ES-I3 (cell line): ENCODE results near the gene SFMBT1.
"Not testable (repeated sequence)": the region's sequence is repeated elsewhere in the genome, so short reads cannot be mapped to it uniquely, and the experiment has no call there.

ENCODE experiments used
- H3K36me3 ChIP-seq: 2 replicates; pipeline ENCODE4 v1.6.1; 2013; ENCODE audit warnings: mild to moderate bottlenecking, low read length, control low read depth, moderate library complexity; ENCODE audit not compliant: insufficient read depth
- H3K4me1 ChIP-seq: 2 replicates; pipeline ENCODE4 v1.6.1; 2013; ENCODE audit warnings: mild to moderate bottlenecking, control low read depth, low read length; ENCODE audit not compliant: insufficient read depth
- H3K9ac ChIP-seq: 2 replicates; pipeline ENCODE4 v1.6.1; 2013; ENCODE audit warnings: low read depth, mild to moderate bottlenecking, low read length, moderate library complexity
- H3K9me3 ChIP-seq: 2 replicates; pipeline ENCODE4 v1.6.1; 2013; ENCODE audit warnings: mild to moderate bottlenecking, low read length, moderate library complexity; ENCODE audit not compliant: control insufficient read depth, insufficient read depth

The SFMBT1 gene

GRCh38 chr3:53035825-53036619 lies 9.9 kb downstream of the SFMBT1 start:
- Histone ChIP-seq H3K36me3 (no peaks in the 10 kb centered on the region), H3K4me1 (peaks cover 10% of the 10 kb centered on the region), H3K9ac (no peak overlapping the region), H3K9me3 (no peaks in the 10 kb centered on the region)

GRCh38 chr3:53035018-53035417 lies 10.9 kb downstream of the SFMBT1 start:
- H3K9me3 ChIP-seq, H3K36me3 ChIP-seq, H3K9ac ChIP-seq: not testable (repeated sequence)
- peaks cover 16% of the 10 kb centered on the region for H3K4me1 ChIP-seq

GRCh38 chr3:53034411-53034810 lies 11.5 kb downstream of the SFMBT1 start:
- H3K36me3 ChIP-seq, H3K9me3 ChIP-seq, H3K9ac ChIP-seq: not testable (repeated sequence)
- peaks cover 19% of the 10 kb centered on the region for H3K4me1 ChIP-seq

- Histone ChIP-seq H3K36me3 (no peaks in the 10 kb centered on the region), H3K9me3 (no peaks in the 10 kb centered on the region), H3K9ac (no peak overlapping the region), H3K4me1 (peaks cover 24% of the 10 kb centered on the region)
These were observed 13.3 kb downstream of the SFMBT1 start for GRCh38 chr3:53032609-53033008.

- no peaks in the 10 kb centered on the region for H3K9me3 ChIP-seq
- peaks cover 32% of the 10 kb centered on the region for H3K4me1 ChIP-seq
- H3K36me3 ChIP-seq: no peaks in the 10 kb centered on the region
- no peak overlapping the region for H3K9ac ChIP-seq
These were observed 15.0 kb downstream of the SFMBT1 start for GRCh38 chr3:53030619-53031449.

GRCh38 chr3:53028641-53029040 lies 17.2 kb downstream of the SFMBT1 start:
- H3K36me3 ChIP-seq: no peaks in the 10 kb centered on the region
- peaks cover 36% of the 10 kb centered on the region for H3K4me1 ChIP-seq
- no peaks in the 10 kb centered on the region for H3K9me3 ChIP-seq
- no peak overlapping the region for H3K9ac ChIP-seq

- Histone ChIP-seq H3K9me3 (no peaks in the 10 kb centered on the region), H3K36me3 (no peaks in the 10 kb centered on the region), H3K4me1 (peaks cover 36% of the 10 kb centered on the region), H3K9ac (no peak overlapping the region)
These were observed 18.5 kb downstream of the SFMBT1 start for GRCh38 chr3:53027254-53027844.

GRCh38 chr3:53026382-53027162 lies 19.3 kb downstream of the SFMBT1 start:
- no peaks in the 10 kb centered on the region for H3K36me3 ChIP-seq
- peaks cover 32% of the 10 kb centered on the region for H3K4me1 ChIP-seq
- no peak overlapping the region for H3K9ac ChIP-seq
- no peaks in the 10 kb centered on the region for H3K9me3 ChIP-seq

- Histone ChIP-seq H3K36me3 (no peaks in the 10 kb centered on the region), H3K4me1 (peaks cover 20% of the 10 kb centered on the region), H3K9me3 (no peaks in the 10 kb centered on the region), H3K9ac (no peak overlapping the region)
These were observed 21.6 kb downstream of the SFMBT1 start for GRCh38 chr3:53024315-53024714.

- H3K36me3 ChIP-seq: no peaks in the 10 kb centered on the region
- no peaks in the 10 kb centered on the region for H3K9me3 ChIP-seq
- no peak overlapping the region for H3K9ac ChIP-seq
- H3K4me1 ChIP-seq: peaks cover 23% of the 10 kb centered on the region
These were observed 22.6 kb downstream of the SFMBT1 start for GRCh38 chr3:53023072-53023823.

- Histone ChIP-seq H3K4me1 (peaks cover 19% of the 10 kb centered on the region), H3K9ac (no peak overlapping the region), H3K9me3 (no peaks in the 10 kb centered on the region), H3K36me3 (no peaks in the 10 kb centered on the region)
These were observed 23.2 kb downstream of the SFMBT1 start for GRCh38 chr3:53022647-53023046.

GRCh38 chr3:53016236-53016635 lies 29.6 kb downstream of the SFMBT1 start:
- Histone ChIP-seq H3K36me3 (no peaks in the 10 kb centered on the region), H3K9me3 (no peaks in the 10 kb centered on the region), H3K9ac (no peak overlapping the region), H3K4me1 (peaks cover 7% of the 10 kb centered on the region; the same call in 1 of the 2 replicates)

- H3K9ac ChIP-seq: no peak overlapping the region
- H3K9me3 ChIP-seq: no peaks in the 10 kb centered on the region
- no peaks in the 10 kb centered on the region for H3K36me3 ChIP-seq
- peaks cover 3% of the 10 kb centered on the region; the same call in 1 of the 2 replicates for H3K4me1 ChIP-seq
These were observed 34.5 kb downstream of the SFMBT1 start for GRCh38 chr3:53011324-53011723.
